ENCODE results near the gene CT45A2.
"Not testable (repeated sequence)": the region's sequence is repeated elsewhere in the genome, so short reads cannot be mapped to it uniquely, and the experiment has no call there.

Gene CT45A2

DNA sequence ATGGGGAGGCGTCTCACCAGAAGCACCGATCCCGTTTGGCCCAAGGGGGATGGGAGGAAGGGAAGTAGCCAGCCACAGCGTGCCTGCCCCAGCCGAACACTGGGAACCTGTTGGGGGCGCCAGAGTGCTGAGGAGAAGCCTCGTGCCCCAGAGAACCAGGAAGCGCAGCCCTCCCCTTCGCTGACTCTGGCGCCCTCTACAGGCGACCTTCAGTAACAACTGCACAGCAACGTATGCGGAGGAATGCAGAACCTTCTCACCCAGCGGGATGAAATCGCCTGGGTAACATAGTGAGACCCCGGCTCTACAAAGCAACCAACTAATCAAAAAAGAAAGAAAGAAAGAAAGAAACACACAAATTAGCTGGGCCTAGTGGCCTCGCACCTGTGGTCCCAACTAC, at the start of gene CT45A2:
Gene CT45A2, minus strand, starts transcription at position 101 of the 400 bp plus-strand sequence. CDS start 3,747 bp downstream, outside the sequence.
- H3K4me2 ChIP-seq (ENCODE audit: low read length); H3K9me3 ChIP-seq (ENCODE audit: control insufficient read depth, low read length); H2AFZ ChIP-seq; H3K36me3 ChIP-seq (ENCODE audit: control insufficient read depth, insufficient read depth, low read length); H3K27me3 ChIP-seq (ENCODE audit: control insufficient read depth, insufficient read depth, low read length); H3K9ac ChIP-seq; H3K79me2 ChIP-seq; H3K4me3 ChIP-seq (ENCODE audit: low read depth, low read length); H3K27ac ChIP-seq; H3K4me1 ChIP-seq: not testable (repeated sequence)

DNA sequence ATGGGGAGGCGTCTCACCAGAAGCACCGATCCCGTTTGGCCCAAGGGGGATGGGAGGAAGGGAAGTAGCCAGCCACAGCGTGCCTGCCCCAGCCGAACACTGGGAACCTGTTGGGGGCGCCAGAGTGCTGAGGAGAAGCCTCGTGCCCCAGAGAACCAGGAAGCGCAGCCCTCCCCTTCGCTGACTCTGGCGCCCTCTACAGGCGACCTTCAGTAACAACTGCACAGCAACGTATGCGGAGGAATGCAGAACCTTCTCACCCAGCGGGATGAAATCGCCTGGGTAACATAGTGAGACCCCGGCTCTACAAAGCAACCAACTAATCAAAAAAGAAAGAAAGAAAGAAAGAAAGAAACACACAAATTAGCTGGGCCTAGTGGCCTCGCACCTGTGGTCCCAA, 34.6 kb upstream of the CT45A2 start, which contains the start of gene CT45A8:
Gene CT45A8, minus strand, starts transcription at position 101 of the 400 bp plus-strand sequence. CDS start 3,755 bp downstream, outside the sequence.
- H2AFZ ChIP-seq; H3K27ac ChIP-seq; H3K9me3 ChIP-seq (ENCODE audit: control insufficient read depth, low read length); H3K4me2 ChIP-seq (ENCODE audit: low read length); H3K9ac ChIP-seq; H3K36me3 ChIP-seq (ENCODE audit: control insufficient read depth, insufficient read depth, low read length); H3K27me3 ChIP-seq (ENCODE audit: control insufficient read depth, insufficient read depth, low read length); H3K79me2 ChIP-seq; H3K4me3 ChIP-seq (ENCODE audit: low read depth, low read length); H3K4me1 ChIP-seq: not testable (repeated sequence)

- not testable (repeated sequence) for H3K4me3 ChIP-seq (ENCODE audit: low read depth, low read length); H3K27me3 ChIP-seq (ENCODE audit: control insufficient read depth, insufficient read depth, low read length); H2AFZ ChIP-seq; H3K4me1 ChIP-seq; H3K27ac ChIP-seq; H3K9me3 ChIP-seq (ENCODE audit: control insufficient read depth, low read length); H3K4me2 ChIP-seq (ENCODE audit: low read length); H3K36me3 ChIP-seq (ENCODE audit: control insufficient read depth, insufficient read depth, low read length); H3K79me2 ChIP-seq; H3K9ac ChIP-seq
These were observed 17.4 kb upstream of the CT45A2 start, which contains the start of gene CT45A7 for GRCh38 chrX:135837180-135837579. CT45A7 (minus strand) TSS chrX:135837280; CDS start chrX:135833533, 3,747 bp downstream.

GRCh38 chrX:135802687-135803086, 17.1 kb downstream of the CT45A2 start, which contains the start of gene CT45A6:
CT45A6 (minus strand) TSS chrX:135802787; CDS start chrX:135798993, 3,794 bp downstream.
- H3K27me3 ChIP-seq (ENCODE audit: control insufficient read depth, insufficient read depth, low read length); H3K9me3 ChIP-seq (ENCODE audit: control insufficient read depth, low read length); H3K9ac ChIP-seq; H2AFZ ChIP-seq; H3K4me1 ChIP-seq; H3K79me2 ChIP-seq; H3K4me3 ChIP-seq (ENCODE audit: low read depth, low read length); H3K36me3 ChIP-seq (ENCODE audit: control insufficient read depth, insufficient read depth, low read length); H3K4me2 ChIP-seq (ENCODE audit: low read length); H3K27ac ChIP-seq: not testable (repeated sequence)

- H3K9ac ChIP-seq; H3K4me1 ChIP-seq; H3K4me3 ChIP-seq (ENCODE audit: low read depth, low read length); H3K9me3 ChIP-seq (ENCODE audit: control insufficient read depth, low read length); H3K79me2 ChIP-seq; H3K27ac ChIP-seq; H3K4me2 ChIP-seq (ENCODE audit: low read length); H3K27me3 ChIP-seq (ENCODE audit: control insufficient read depth, insufficient read depth, low read length); H2AFZ ChIP-seq; H3K36me3 ChIP-seq (ENCODE audit: control insufficient read depth, insufficient read depth, low read length): not testable (repeated sequence)
These were observed 34.4 kb downstream of the CT45A2 start, which contains the start of gene CT45A5 for GRCh38 chrX:135785403-135785802. CT45A5 (minus strand) TSS chrX:135785503; CDS start chrX:135781729, 3,774 bp downstream.

- not testable (repeated sequence) for H3K4me1 ChIP-seq; H2AFZ ChIP-seq; H3K9ac ChIP-seq; H3K27me3 ChIP-seq (ENCODE audit: control insufficient read depth, insufficient read depth, low read length); H3K4me3 ChIP-seq (ENCODE audit: low read depth, low read length); H3K79me2 ChIP-seq; H3K36me3 ChIP-seq (ENCODE audit: control insufficient read depth, insufficient read depth, low read length); H3K4me2 ChIP-seq (ENCODE audit: low read length); H3K27ac ChIP-seq; H3K9me3 ChIP-seq (ENCODE audit: control insufficient read depth, low read length)
These were observed 51.7 kb downstream of the CT45A2 start, which contains the start of gene CT45A3 for GRCh38 chrX:135768091-135768490. CT45A3 (minus strand) TSS chrX:135768191; CDS start chrX:135764444, 3,747 bp downstream.

Measured in parathyroid adenoma (tissue), 2 donors.